Amniotic stem cell (primary cell): ENCODE data around the gene VMAC.
"Not testable (repeated sequence)": the region's sequence is repeated elsewhere in the genome, so short reads cannot be mapped to it uniquely, and the experiment has no call there.

Experiments
- DNase-seq: peaks from one replicate; lab custom pipeline; 2025; lab: John Stamatoyannopoulos, UW

The VMAC gene

GRCh38 chr19:5884065-5884811 is 20.4 kb upstream of the VMAC start:
- DNase-seq = not testable (repeated sequence)

GRCh38 chr19:5889288-5889971 is 15.2 kb upstream of the VMAC start:
- DNase-seq = no peak

GRCh38 chr19:5890099-5890498 is 14.6 kb upstream of the VMAC start:
- DNase-seq = no peak

GRCh38 chr19:5891572-5891937 is 13.1 kb upstream of the VMAC start:
- no peak for DNase-seq

- DNase-seq = no peak
Measured at GRCh38 chr19:5891938-5892771, 12.5 kb upstream of the VMAC start.

- DNase-seq = no peak
Measured at GRCh38 chr19:5892772-5893275, 11.8 kb upstream of the VMAC start.

GRCh38 chr19:5893296-5893903 is 11.3 kb upstream of the VMAC start:
- no peak for DNase-seq

GRCh38 chr19:5893907-5894703 is 10.6 kb upstream of the VMAC start:
- DNase-seq = no peak

- no peak for DNase-seq
Measured at GRCh38 chr19:5894704-5895349, 9.8 kb upstream of the VMAC start.

- no peak for DNase-seq
Measured at GRCh38 chr19:5895409-5895808, 9.3 kb upstream of the VMAC start.

- DNase-seq = no peak
Measured at GRCh38 chr19:5895890-5896289, 8.8 kb upstream of the VMAC start.

- no peak for DNase-seq
Measured at GRCh38 chr19:5896365-5897076, 8.2 kb upstream of the VMAC start.

- DNase-seq = no peak
Measured at GRCh38 chr19:5897189-5897969, 7.3 kb upstream of the VMAC start.

GRCh38 chr19:5899728-5900526 is 4.7 kb upstream of the VMAC start:
- no peak for DNase-seq

GRCh38 chr19:5900976-5901375 is 3.7 kb upstream of the VMAC start:
- DNase-seq = no peak

- DNase-seq = no peak
Measured at GRCh38 chr19:5903056-5903623, 1.5 kb upstream of the VMAC start.

- DNase-seq = peak; percentile 100
Measured at GRCh38 chr19:5903624-5904351, 884 bp upstream of the VMAC start, which contains the start of gene NDUFA11. NDUFA11 (minus strand) TSS chr19:5903790; CDS start chr19:5903708, 82 bp downstream.
